ENCODE data around the gene IGFLR1. TPM values are rescaled to one million over a fixed set of nuclear protein-coding genes. Genes with fewer than 3 reads are reported as not detected.

IGFLR1 gene
- polyA plus RNA-seq, 2 of the 4 experiments (the other 2 are of a cell fraction), result 6.4 to 14.4 TPM

DNA sequence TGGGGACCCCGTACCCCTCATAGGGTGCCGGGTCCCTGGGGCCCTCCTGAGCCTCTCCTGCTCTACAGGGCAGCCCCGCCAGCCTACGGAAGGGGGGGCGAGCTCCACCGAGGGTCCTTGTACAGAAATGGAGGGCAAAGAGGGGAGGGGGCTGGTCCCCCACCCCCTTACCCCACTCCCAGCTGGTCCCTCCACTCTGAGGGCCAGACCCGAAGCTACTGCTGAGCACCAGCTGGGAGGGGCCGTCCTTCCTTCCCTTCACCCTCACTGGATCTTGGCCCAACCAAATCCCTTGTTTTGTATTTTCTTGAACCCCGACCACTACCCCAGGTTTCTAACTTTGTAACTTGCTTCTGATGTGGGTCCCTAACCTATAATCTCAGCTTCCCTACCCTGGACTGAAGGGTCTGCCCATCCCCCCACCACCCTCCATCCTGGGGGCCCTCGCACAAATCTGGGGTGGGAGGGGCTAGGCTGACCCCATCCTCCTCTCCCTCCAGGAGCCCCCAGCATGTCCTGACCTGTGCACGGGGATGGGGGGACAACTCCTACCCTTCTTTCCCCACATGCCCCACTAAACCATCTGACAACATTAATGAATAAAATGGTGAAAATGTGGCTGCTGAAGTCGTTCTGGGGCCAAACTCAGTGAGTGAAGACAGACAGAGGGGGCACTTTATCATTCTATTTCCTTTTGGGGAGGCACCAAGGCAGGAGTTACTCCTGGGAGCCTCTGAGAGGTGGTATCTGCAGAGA, 46.1 kb upstream of the IGFLR1 start (continued):
- TF ChIP-seq, protein P1, sequence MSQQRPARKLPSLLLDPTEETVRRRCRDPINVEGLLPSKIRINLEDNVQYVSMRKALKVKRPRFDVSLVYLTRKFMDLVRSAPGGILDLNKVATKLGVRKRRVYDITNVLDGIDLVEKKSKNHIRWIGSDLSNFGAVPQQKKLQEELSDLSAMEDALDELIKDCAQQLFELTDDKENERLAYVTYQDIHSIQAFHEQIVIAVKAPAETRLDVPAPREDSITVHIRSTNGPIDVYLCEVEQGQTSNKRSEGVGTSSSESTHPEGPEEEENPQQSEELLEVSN (IDR thresholded peaks at IDR 0.05; ENCODE audit: borderline replicate concordance, low read depth), result no peak

DNA sequence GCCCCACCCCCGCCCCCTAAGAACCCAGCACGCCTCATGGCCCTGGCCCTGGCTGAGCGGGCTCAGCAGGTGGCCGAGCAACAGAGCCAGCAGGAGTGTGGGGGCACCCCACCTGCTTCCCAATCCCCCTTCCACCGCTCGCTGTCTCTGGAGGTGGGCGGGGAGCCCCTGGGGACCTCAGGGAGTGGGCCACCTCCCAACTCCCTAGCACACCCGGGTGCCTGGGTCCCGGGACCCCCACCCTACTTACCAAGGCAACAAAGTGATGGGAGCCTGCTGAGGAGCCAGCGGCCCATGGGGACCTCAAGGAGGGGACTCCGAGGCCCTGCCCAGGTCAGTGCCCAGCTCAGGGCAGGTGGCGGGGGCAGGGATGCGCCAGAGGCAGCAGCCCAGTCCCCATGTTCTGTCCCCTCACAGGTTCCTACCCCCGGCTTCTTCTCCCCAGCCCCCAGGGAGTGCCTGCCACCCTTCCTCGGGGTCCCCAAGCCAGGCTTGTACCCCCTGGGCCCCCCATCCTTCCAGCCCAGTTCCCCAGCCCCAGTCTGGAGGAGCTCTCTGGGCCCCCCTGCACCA, 45.1 kb upstream of the IGFLR1 start:
- DNase-seq (ENCODE audit: low read depth in 1 of 2, low spot score in 1 of 2) (no peak), FAIRE-seq (no peak), ATAC-seq (no peak)
- Histone ChIP-seq H3K9me3 (no peaks in the 10 kb centered on the region), H3K4me3 (no peak overlapping the region), H3K27ac (no peak overlapping the region), H3K4me2 (no peak overlapping the region), H3K4me1 (no peaks in the 10 kb centered on the region)
- ChIA-PET CTCF (interaction anchor here (0.8 to 5.9 kb wide), 4 partner anchors 10 to 93 kb away, joined by 3 to 23 read pairs (median 4); no protein-coding TSS in a partner anchor), POLR2A (interaction anchor here (0.7 kb wide), 1 partner anchor 24 kb away, joined by 5 read pairs; no protein-coding TSS in a partner anchor)
- 69% methylated on average over 11 of the region's 15 CpGs for WGBS (ENCODE audit: missing lambda C conversion rate)
- TF ChIP-seq MAZ (IDR thresholded peaks at IDR 0.05; ENCODE audit: borderline replicate concordance, low read depth, low read length) (no peak), KDM1A (IDR thresholded peaks at IDR 0.05; ENCODE audit: low read depth) (no peak), CBX8 (IDR thresholded peaks at IDR 0.05) (no peak), SREBF2 (IDR thresholded peaks at IDR 0.05) (no peak), FOSB (CRISPR knock-in tag; IDR thresholded peaks at IDR 0.05) (no peak), HDAC2 (IDR thresholded peaks at IDR 0.05) (no peak)

DNA sequence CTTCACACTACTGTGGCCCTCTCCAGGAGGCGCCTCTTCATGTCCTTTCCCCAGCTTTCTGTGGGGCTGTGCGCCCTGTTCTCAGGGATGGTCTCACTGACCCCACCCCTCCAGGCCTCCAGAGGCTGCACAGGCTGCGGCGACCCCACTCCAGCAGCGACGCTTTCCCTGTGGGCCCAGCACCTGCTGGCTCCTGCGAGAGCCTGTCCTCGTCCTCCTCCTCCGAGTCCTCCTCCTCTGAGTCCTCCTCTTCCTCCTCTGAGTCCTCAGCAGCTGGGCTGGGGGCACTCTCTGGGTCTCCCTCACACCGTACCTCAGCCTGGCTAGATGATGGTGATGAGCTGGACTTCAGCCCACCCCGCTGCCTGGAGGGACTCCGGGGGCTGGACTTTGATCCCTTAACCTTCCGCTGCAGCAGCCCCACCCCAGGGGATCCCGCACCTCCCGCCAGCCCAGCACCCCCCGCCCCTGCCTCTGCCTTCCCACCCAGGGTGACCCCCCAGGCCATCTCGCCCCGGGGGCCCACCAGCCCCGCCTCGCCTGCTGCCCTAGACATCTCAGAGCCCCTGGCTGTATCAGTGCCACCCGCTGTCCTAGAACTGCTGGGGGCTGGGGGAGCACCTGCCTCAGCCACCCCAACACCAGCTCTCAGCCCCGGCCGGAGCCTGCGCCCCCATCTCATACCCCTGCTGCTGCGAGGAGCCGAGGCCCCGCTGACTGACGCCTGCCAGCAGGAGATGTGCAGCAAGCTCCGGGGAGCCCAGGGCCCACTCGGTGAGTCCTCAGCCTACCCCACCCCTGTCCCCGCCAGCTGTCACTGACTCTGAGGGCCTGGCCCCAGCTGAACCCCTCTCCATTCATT, 44.3 kb upstream of the IGFLR1 start:
- CTCF ChIA-PET, result interaction anchor here (0.7 to 5.9 kb wide), 3 partner anchors 9 to 92 kb away, joined by 4 to 23 read pairs (median 5); no protein-coding TSS in a partner anchor
- no peak for FAIRE-seq
- H3K9me3 ChIP-seq, result no peaks in the 10 kb centered on the region
- TF ChIP-seq, protein P2, sequence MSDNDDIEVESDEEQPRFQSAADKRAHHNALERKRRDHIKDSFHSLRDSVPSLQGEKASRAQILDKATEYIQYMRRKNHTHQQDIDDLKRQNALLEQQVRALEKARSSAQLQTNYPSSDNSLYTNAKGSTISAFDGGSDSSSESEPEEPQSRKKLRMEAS (IDR thresholded peaks at IDR 0.05), result no peak
- TF ChIP-seq TFCP2L1 (CRISPR knock-in tag; IDR thresholded peaks at IDR 0.05) (no peak), NR3C1 (IDR thresholded peaks at IDR 0.05) (no peak), EHF (CRISPR knock-in tag; IDR thresholded peaks at IDR 0.05) (no peak), EP300 (IDR thresholded peaks at IDR 0.05) (no peak), ESRRA (IDR thresholded peaks at IDR 0.05; ENCODE audit: borderline replicate concordance, low read length) (no peak), EHMT2 (IDR thresholded peaks at IDR 0.05; ENCODE audit: low read depth) (no peak), HOXB13 (CRISPR knock-in tag; IDR thresholded peaks at IDR 0.05; ENCODE audit: low read depth) (no peak), ZNF302 (CRISPR knock-in tag; IDR thresholded peaks at IDR 0.05) (no peak), HDAC2 (IDR thresholded peaks at IDR 0.05) (no peak), FOSL2 (IDR thresholded peaks at IDR 0.05) (no peak), FOSL2 (CRISPR knock-in tag; IDR thresholded peaks at IDR 0.05) (no peak), ZSCAN20 (CRISPR knock-in tag; IDR thresholded peaks at IDR 0.05) (no peak)
- TF ChIP-seq, protein P3, sequence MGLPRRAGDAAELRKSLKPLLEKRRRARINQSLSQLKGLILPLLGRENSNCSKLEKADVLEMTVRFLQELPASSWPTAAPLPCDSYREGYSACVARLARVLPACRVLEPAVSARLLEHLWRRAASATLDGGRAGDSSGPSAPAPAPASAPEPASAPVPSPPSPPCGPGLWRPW (IDR thresholded peaks at IDR 0.05), result no peak
- H3K4me3 ChIP-seq, result no peak overlapping the region
- WGBS (ENCODE audit: missing lambda C conversion rate), result 83% methylated on average over 25 of the region's 31 CpGs
- H3K4me2 ChIP-seq, result no peak overlapping the region
- no peak overlapping the region for H3K27ac ChIP-seq
- POLR2A ChIA-PET, result no interaction called here
- no peak for DNase-seq (ENCODE audit: low read depth in 1 of 2, low spot score in 1 of 2)
- no peaks in the 10 kb centered on the region for H3K4me1 ChIP-seq
- no peak for ATAC-seq

DNA sequence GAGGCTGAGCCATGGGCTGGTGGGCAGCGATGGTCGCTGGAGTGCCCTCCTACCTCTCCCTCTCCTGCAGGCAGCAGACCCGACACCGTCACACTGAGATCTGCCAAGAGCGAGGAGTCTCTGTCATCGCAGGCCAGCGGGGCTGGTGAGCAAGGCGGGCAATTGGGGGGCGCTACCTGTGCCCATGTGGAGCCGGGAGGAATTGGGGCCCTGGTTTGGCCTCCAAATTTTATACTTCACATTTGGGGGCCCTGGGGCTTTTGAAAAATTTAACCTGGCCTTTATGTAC, 43.0 kb upstream of the IGFLR1 start:
- POLR2A ChIA-PET, result no interaction called here
- no peak for ATAC-seq
- 92% methylated on average over 10 of the region's 10 CpGs for WGBS (ENCODE audit: missing lambda C conversion rate)
- no peaks in the 10 kb centered on the region for H3K4me1 ChIP-seq
- no peak overlapping the region for H3K4me2 ChIP-seq
- FAIRE-seq, result no peak
- no peak overlapping the region for H3K4me3 ChIP-seq
- CTCF ChIA-PET, result interaction anchor here (1.9 to 5.9 kb wide), 2 partner anchors 8 to 19 kb away, joined by 4 to 23 read pairs; no protein-coding TSS in a partner anchor
- no peaks in the 10 kb centered on the region for H3K9me3 ChIP-seq
- no peak for DNase-seq (ENCODE audit: low read depth in 1 of 2, low spot score in 1 of 2)
- H3K27ac ChIP-seq, result no peak overlapping the region
- TF ChIP-seq NR3C1 (IDR thresholded peaks at IDR 0.05) (no peak), MAZ (IDR thresholded peaks at IDR 0.05; ENCODE audit: borderline replicate concordance, low read depth, low read length) (no peak), EP300 (IDR thresholded peaks at IDR 0.05) (no peak), FOSL2 (IDR thresholded peaks at IDR 0.05) (no peak), FOSL2 (CRISPR knock-in tag; IDR thresholded peaks at IDR 0.05) (no peak), MAFK (IDR thresholded peaks at IDR 0.05; ENCODE audit: partially characterized antibody) (no peak), RAD21 (conservative IDR thresholded peaks at IDR 0.05 in 1 of 2, IDR thresholded peaks at IDR 0.05 in 1 of 2) (no peak), NFE2L2 (conservative IDR thresholded peaks at IDR 0.05; ENCODE audit: low read length) (no peak)
- TF ChIP-seq, protein P1 (IDR thresholded peaks at IDR 0.05; ENCODE audit: borderline replicate concordance, low read depth), result no peak
